Measurements from ENCODE around the gene NACC1.

DNA sequence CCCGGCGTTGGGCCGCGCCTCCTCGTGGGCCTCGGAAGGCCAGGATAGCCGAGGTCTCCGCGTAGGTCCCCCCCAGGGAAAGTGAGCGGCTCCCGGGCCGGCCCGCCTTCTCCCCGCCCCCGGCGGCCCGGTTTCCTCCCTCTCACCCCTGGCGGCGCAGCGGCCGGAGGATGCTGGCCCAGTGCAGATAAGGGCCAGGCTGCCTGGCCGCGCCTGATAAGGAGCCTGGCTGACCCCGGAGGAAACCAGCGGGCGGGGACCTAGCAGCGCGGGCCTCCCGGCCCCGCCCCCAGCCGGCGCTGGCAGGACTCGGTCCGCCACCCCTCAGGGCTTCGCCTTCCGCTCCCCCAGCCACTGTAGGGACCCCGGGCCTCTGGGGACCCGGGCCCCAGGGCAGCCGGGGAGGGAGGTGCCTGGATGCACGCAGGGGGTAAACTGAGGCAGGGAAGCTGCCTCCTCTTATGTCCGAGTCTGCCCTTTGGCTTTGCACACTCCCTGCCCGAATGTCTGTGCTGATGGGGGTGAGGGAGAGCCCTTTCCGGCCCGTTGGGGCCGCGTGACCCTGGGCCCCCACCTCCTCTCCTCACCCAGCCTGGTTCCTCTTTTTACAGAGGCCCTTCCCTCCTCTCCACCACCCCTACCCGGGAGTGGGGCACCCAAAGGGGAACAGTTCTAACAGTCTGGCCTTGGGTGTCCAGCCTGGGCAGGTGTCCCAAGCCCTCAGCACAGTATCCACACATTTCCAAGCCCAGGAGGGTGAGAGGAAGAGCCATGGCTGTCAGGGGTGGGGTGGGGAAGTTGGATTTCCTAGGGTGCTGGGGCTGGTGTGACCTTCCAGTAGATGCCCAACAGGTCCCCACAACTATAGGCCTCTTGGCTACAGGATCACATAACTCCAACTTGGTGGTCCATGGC lies 15.1 kb upstream of the NACC1 start, which contains the start of gene LYL1:
- TF ChIP-seq, protein P1, sequence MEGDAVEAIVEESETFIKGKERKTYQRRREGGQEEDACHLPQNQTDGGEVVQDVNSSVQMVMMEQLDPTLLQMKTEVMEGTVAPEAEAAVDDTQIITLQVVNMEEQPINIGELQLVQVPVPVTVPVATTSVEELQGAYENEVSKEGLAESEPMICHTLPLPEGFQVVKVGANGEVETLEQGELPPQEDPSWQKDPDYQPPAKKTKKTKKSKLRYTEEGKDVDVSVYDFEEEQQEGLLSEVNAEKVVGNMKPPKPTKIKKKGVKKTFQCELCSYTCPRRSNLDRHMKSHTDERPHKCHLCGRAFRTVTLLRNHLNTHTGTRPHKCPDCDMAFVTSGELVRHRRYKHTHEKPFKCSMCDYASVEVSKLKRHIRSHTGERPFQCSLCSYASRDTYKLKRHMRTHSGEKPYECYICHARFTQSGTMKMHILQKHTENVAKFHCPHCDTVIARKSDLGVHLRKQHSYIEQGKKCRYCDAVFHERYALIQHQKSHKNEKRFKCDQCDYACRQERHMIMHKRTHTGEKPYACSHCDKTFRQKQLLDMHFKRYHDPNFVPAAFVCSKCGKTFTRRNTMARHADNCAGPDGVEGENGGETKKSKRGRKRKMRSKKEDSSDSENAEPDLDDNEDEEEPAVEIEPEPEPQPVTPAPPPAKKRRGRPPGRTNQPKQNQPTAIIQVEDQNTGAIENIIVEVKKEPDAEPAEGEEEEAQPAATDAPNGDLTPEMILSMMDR (conservative IDR thresholded peaks at IDR 0.05; ENCODE audit: low read depth, low read length): no peak
- no peak for TF ChIP-seq EZH2 (IDR thresholded peaks at IDR 0.05; ENCODE audit: borderline replicate concordance, low read depth, low read length, poor library complexity, severe bottlenecking)

Measured in A673 (cell line).